NCI-H2196 (cell line): Measurements from ENCODE around the gene BEST2.
A peak's percentile ranks its signal among the peaks of the same experiment; 100 is the strongest.

Experiments
- DNase-seq: peaks from one replicate; lab custom pipeline; 2025; ENCODE audit not compliant: unreplicated experiment; lab: John Stamatoyannopoulos, UW

BEST2 gene

DNA sequence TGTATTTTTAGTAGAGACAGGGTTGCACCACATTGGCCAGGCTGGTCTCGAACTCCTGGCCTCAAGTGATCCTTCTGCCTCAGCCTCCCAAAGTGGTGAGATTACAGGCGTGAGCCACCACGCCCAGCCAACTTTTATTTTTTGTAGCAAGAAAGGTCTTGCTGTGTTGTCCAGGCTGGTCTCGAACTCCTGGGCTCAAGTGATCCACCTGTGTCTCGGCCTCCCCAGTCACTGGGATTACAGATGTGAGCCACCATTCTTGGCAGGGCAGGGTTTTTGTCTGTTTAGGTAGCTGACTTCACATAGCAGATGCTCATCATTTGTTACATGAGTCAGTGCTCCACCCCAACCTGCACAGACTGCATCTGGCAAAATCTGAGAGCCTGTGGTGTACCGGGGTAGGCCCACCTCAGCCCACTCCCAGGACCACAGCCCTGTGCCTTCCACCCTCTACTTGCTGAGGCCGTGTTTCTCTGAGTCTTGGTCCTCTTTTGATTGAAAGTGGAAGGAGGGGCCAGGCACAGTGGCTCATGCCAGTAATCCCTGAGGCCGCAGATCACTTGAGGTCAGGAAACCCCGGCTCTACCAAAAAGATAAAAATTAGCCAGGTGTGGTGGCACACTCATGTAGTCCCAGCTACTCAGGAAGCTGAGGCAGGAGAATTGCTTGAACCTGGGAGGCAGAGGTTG, 23.7 kb upstream of the BEST2 start:
- DNase-seq: no peak

DNA sequence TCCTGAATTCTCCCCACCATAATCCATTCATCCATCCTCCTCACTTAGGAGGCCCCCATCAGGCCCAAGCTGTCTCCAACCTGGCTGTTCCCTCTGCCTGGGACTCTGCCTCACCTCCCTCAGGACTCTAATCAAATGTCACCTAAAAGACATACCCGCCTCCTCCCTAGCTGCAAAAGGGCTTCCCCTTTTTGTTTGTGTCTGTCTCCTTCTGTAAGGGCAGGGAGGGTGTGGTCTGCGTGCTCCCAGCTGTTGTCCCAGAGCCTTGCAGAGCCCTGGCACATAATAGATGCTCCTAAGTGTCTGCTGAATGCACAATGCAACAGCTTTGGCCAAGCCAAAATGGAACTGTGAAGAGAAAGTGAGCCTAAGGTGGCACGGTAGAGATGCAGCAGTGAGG, 21.5 kb upstream of the BEST2 start:
- no peak for DNase-seq

DNA sequence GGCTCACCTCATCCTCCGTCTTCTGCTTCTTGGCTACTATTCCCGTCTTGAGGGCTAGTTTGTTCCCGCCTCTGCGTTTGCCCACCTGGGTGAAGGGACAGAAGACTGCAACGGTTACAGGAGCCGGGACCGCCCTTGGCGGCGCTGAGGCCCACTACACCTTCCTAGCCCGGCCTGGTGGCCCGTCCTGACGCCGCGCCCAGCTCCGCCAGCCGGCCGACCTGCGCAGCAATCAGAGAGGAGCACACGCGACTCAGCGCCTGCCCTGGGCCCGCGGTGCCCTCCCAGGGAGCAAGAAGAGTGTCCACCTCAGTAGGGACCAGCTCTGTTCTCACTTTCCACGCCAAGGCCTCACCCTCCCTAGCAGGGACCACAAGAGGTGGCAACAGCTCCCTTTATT, 20.3 kb upstream of the BEST2 start:
- no peak for DNase-seq

DNA sequence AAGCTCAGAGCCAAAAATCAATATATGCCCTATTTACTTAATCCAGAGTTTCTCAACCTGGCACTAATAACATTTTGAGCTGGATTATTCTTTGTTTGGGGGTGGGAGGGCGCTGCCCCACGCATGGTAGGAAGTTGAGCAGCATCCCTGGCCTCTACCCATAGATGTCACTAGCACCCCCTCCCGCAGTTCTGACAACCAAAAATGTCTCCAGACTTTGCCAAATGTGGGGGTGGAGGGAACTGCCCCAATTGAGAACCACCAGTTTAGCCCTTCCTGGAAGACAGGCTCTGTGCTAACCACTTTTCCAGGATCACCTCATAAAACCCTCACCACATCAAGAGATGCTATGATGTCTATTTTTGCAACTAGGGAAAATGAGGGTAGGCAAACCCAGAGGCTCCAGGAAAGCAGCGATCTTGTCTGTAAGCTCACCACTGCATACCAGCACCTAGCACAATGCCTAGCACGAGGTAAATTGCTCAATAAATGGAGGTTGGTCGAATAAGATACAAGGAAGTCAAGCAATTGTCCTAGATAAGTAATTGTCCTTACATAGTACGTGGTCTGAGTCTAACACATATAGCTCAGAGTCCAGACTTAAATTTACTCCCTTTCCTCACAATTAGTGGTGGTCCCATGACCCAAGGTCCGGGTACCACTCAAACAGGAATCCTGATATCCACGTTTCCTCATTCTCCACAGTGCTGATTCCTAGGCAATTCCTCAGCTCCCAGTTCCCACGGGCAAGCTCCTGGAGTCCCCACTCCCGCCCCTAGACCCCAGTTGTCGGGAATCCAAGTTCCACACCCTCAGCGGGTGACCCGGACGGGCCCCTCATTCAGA, 18.0 kb upstream of the BEST2 start:
- DNase-seq: no peak

DNA sequence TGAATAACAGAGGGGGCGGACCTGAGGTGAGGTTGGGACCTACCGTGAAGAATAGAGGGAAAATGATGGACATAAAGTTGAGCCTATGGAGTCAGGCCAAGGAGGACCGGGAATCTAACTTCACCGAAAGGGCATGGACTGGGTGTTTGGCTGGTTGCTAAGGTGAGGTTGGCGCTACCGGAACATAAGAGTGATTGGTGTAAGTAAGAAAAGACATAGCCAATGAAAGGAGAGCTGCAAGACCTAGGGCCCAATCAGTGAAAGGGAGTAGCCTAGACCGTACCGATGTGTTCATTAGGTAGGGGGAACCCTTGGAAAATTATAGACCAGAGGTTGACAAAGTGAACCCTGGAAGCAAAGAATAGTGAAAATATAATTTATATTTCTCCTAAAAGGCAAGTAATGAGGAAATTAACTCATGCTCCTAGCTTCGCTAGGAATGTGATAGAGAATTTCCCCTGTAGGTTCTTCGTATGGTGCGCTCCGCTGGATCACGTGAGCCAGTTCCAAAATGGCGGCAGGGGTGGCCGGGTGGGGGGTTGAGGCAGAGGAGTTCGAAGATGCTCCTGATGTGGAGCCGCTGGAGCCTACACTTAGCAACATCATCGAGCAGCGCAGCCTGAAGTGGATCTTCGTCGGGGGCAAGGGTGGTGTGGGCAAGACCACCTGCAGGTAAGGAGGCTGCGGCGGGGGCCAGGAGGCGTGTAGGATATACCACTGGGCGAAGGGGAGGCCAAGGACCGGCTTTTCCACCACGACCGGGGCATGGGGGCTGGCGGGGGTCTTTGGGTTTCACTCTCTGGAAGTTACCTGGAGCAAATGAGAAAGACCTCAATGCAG, 14.4 kb upstream of the BEST2 start, which contains the start of gene GET3:
Gene GET3, plus strand, starts transcription at position 503 of the 840 bp plus-strand sequence. Its CDS starts 9 bp downstream, at position 512.
- peak; percentile 99 for DNase-seq

DNA sequence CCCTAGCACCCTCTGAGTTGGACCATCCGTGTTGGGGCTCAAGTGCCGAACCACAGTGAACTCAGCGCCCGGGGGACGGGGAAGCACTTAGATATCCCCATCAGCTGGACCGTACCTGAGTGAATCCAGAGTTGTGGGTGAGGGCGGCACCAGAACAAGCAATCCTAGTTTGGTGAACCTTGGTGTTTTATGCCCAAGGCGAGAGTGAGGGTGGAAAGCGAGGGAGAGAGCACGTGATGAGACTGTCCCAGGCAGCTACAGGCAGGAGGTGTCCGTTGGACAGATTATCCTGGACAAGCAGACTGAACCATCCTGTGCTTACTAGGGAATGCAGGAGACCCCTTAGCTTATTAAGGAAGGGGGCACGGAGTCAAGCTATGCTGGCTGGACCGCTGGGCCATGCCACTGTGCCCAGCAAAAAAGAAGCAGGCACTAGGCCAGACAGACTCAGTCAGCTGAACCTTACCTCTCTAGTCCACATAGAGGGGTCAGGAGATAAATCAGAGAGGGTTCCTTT, 13.7 kb upstream of the BEST2 start:
- DNase-seq: no peak

DNA sequence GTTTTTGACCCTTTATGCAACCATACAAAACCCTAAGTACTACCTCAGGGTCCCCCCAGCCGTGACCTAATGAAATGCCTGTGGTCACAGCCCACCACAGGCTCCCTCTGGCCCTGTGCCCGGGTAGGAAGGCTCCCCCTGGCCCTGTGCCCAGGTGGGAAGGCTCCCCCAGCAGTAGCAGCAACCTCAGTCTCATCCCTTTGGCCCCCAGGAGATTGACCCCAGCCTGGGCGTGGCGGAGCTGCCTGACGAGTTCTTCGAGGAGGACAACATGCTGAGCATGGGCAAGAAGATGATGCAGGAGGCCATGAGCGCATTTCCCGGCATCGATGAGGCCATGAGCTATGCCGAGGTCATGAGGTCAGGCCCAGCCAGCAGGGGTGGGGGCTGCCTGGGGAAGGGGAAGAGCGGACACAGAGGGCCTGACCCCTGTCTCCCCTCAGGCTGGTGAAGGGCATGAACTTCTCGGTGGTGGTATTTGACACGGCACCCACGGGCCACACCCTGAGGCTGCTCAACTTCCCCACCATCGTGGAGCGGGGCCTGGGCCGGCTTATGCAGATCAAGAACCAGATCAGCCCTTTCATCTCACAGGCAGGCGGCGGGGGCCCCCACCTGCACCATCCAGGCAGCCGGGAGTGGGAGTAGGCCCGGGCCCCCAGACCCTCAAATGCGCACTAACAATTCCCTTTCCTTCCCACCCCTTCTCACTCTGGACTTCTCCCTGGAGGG, 6.3 kb upstream of the BEST2 start:
- no peak for DNase-seq

DNA sequence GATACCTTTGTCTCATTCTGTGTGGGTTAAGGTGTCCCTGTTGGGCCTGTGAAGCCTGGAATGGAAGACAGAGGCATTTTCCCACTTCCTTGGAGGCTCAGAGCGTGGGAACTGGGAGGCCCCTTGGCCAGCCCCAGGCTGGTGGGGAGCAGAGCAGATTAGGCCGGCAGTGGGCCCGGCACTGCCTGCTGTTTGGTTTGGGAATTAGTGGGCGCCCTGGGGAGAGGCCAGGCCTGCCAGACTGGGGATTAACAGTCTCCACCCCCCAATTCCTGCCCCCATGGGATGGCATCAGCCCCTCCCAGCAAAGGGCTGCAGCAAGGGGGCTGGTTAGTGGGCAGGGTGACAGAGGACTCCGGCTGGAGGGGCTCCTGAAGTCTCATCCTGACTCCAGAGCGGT, 3.1 kb upstream of the BEST2 start:
- DNase-seq: no peak

DNA sequence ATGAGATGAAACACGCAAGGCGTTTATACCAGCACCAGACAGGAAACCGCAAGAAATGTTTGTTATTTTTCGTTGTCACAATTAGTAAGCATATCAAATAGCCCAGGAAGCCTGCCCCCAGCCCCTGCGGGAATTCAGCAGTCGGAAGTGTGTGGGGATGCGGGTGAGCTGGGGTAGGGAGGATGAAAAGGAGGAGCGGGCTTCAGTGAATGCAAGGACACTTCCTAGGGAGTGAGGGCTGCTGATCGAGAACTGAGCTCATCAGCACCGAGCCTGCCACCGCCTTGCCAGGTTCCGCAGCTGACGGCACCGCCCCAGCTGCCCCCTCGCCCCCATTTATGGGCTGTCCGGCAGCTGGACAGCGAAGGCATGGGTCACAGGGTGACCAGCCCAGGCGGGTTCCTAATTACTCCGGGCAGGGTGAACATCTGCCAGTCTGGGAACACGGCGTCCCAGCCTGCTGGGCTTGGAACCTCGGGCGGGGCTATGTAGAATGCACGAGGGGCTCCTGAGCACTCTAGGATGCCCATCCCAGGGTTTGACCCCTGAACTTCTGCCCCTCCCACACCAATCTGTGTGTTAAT, 1.6 kb upstream of the BEST2 start:
- DNase-seq: no peak

DNA sequence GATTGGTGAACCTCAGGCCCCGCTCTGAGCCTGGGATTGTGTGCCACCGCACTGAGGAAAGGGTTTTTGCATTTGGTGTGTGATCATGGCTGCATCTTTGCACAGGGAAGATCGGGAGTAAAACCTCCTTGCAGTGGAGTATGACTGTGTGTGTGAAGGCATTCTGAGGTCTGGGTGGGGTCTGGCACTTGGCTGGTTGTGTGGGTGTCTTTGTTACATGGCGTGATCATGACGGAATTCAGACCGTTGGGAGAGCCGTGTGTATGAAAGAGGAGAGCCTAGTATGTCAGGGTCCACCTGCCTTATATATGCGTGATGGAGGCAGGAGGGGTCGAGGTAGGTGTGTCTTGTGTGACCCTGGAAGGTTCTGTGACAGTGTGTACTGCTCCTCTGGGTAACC, 740 bp upstream of the BEST2 start:
- DNase-seq: no peak

DNA sequence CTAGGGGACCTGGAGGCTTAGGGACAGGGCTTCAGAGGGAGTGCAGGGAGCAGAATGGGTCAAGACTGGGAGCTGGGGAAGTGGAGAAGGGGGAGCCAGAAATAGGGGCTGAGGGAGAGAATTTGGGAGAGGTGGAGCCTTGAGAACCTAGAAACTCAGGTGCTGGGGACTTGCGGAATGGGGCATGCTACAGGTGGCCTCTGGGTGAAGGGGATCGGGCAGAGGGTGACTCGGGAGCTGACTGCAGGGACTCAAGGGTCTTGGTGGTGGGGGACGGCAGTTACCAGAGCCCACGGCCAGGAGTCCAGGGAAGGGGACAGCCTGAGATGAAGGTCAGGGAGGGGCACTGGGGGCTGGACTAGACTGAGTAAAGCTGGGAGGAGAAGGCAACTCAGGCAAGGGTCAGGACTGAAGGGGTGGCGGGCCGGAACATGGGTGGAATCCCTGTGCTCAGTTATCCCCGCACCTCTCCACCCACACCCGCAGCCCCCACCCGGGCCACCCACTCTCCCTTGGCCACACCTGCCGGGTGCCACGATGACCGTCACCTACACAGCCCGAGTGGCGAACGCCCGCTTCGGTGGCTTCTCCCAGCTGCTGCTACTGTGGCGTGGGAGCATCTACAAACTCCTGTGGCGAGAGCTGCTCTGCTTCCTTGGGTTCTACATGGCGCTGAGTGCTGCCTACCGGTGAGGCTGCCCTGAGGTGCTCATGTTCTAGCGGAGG, 628 bp downstream of the BEST2 start:
- no peak for DNase-seq

DNA sequence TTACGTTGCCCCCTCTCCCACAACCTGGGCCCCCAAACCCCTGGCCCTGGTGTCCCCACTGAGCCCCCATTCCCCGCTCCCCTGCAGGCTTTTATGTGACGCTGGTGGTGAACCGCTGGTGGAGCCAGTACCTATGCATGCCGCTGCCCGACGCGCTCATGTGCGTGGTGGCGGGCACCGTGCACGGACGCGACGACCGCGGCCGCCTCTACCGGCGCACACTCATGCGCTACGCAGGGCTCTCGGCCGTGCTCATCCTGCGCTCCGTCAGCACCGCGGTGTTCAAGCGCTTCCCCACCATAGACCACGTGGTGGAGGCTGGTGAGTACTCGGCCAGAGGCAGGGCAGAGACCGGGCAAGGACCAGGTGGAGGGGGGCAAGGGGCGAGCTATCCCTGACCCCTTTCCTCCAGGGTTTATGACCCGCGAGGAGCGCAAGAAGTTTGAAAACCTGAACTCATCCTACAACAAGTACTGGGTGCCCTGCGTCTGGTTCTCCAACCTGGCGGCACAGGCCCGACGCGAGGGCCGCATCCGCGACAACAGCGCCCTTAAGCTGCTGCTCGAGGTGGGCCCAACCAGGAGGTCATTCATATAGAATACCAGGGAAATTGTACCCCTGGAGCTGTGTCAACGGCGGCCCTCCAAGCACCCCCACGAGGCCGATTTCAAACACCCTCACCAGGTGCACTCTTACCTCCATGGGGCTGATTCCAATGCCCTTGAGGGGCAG, 3.0 kb downstream of the BEST2 start:
- DNase-seq: no peak

DNA sequence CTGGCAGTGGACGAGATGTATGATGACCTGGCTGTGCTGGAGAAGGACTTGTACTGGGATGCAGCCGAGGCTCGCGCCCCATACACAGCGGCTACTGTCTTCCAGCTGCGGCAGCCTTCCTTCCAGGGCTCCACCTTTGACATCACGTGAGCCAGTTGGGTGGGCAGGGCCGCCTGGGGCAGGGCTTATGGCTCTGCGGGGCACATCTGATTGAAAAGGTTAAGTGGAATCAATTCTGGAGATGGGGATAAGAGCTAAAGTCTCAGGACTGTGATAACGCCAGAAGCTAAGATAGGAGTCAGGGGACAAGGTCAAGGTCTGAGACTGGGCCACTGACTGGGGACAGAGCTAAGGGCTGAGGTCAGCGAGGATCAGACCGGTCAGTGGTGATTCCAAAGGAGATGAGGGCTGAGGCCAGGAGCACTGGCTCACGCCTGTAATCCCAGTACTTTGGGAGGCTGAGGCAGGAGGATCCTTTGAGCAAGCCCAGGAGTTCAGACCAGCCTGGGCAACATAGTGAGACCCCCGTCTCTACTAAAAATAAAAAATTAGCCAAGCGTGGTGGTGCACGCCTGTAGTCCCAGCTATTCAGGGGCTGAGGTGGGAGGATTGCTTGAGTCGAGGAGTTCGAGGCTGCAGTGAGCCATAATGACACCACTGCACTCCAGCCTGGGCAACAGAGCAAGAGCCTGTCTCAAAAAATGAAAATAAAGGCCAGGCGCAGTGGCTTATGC, 4.7 kb downstream of the BEST2 start:
- DNase-seq: no peak

DNA sequence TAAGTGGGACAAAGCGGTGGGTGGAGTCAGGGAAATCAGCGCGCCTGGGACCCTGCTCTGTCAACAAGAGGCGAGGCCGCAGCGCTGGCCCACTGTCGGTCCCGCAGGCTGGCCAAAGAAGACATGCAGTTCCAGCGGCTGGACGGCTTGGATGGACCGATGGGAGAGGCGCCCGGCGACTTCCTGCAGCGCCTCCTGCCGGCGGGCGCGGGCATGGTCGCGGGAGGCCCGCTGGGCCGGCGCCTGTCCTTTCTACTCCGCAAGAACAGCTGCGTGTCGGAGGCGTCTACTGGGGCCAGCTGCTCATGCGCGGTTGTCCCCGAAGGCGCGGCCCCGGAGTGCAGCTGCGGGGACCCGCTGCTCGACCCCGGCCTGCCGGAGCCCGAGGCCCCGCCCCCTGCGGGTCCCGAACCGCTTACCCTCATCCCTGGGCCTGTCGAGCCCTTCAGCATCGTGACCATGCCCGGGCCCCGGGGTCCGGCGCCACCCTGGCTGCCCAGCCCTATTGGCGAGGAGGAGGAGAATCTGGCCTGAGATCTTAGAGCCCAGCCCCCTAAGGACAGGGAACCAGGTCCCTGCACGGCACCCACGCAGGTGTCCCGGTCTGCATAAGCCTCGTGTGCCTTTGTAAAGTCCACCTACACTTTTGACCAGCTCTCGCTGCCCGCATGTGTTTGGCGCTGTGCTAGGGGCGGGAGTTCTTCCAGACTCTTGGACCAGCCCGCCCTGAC, 6.1 kb downstream of the BEST2 start:
- peak; percentile 86 for DNase-seq

DNA sequence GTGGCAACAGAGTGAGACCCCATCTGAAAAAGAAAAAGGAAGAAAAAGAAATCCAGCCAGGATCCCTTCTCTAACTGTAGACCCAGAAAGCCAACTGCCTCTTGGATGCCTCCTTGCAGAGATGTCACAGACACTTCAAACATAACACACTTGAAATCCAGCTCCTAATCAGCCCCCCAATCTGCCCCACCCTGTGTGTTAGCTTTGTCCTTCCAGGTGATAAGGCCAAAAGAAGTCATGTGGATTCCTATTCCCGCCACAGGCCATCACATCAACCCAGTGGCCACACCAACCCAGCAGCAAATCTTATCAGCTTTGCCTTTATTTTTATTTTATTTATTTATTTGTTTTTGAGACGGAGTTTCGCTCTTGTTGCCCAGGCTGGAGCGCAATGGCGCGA, 8.1 kb downstream of the BEST2 start:
- DNase-seq: no peak

DNA sequence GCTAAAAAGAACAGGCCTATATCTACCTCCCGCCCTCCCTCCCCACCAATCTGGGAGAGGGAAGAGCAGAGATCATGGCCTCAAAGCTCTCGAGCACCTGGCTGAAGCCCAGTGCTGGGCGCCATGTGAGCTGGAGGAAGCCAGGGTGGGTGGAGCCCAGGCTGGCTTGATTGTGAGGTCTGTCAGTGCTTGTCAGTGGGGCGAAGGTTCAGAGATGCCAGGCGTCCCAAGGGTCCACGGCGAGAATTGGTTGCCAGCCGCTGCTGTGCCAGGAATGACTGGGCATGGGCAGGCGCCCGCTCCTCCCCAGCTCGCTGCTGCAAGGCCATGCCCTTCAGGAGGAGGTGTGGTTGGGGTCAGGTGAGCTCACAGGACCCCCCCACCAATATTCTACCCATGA, 11.5 kb downstream of the BEST2 start:
- DNase-seq: no peak

DNA sequence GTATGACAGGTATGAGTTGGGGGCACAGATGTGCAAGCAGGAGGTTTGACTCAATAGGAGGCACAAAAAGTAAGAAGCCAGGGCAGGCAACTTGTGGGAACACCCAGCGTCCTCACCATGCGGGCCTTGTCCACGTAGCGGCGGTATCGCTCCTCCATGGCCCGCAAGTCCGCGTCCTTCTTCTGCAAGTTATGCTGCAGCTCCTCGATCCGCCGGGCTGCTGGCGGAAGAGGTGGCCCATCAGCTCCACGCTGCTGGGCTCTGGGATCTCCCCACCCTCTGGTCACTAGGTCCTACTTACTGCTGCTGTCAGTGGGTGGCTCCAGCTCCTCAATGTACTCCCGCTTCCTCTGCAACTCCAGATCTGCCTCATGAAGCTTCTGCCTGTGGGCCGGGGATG, 13.1 kb downstream of the BEST2 start:
- no peak for DNase-seq

DNA sequence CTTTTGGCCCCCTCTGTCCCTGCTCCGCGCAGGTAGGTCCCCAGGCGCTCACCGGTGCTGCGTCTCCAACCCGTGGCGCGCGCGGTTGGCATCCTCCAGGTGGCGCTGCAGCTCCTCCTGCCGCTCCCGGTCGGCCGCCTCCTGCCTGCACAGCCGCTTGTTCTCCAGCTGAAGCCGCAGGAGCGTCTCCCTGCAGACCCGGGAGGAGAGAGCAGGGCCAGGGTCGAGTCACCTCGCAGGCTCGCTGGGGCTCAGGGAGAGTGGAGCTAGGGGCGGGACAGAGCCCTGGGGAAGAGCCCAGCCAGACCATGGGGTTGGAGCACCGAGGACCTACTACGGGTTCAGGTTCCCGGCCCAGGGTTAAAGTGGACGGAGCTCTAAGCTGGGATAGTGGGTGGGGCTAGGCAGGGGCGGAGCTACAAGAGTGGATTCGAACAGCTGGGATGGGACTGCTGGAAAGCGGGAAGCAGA, 14.5 kb downstream of the BEST2 start:
- DNase-seq: peak; percentile 14
